ENCODE data around the gene SLC41A1.

SLC41A1 gene

GRCh38 chr1:205774198-205775014, 38.6 kb downstream of the SLC41A1 start:
- peak overlapping the region; percentile 98 for H3K4me3 ChIP-seq (ENCODE audit: control insufficient read depth, low read depth, low read length)
- no peak for TF ChIP-seq CTCF (IDR thresholded peaks at IDR 0.05; ENCODE audit: control insufficient read depth, insufficient read depth, low read depth, low read length, missing control alignments)
- no peak for DNase-seq (ENCODE audit: low read depth)

- no peak for TF ChIP-seq CTCF (IDR thresholded peaks at IDR 0.05; ENCODE audit: control insufficient read depth, insufficient read depth, low read depth, low read length, missing control alignments)
- H3K4me3 ChIP-seq (ENCODE audit: control insufficient read depth, low read depth, low read length) = no peak overlapping the region
- no peak for DNase-seq (ENCODE audit: low read depth)
Observed at GRCh38 chr1:205772607-205773032, 40.4 kb downstream of the SLC41A1 start.

GRCh38 chr1:205770618-205771017, 42.4 kb downstream of the SLC41A1 start:
- DNase-seq (ENCODE audit: low read depth) = no peak
- TF ChIP-seq CTCF (IDR thresholded peaks at IDR 0.05; ENCODE audit: control insufficient read depth, insufficient read depth, low read depth, low read length, missing control alignments) = no peak

GRCh38 chr1:205769641-205770365, 43.2 kb downstream of the SLC41A1 start:
- H3K4me3 ChIP-seq (ENCODE audit: control insufficient read depth, low read depth, low read length) = no peak overlapping the region
- TF ChIP-seq CTCF (IDR thresholded peaks at IDR 0.05; ENCODE audit: control insufficient read depth, insufficient read depth, low read depth, low read length, missing control alignments) = no peak
- DNase-seq (ENCODE audit: low read depth) = no peak

More at GRCh38 chr1:205770618-205771017, 42.4 kb downstream of the SLC41A1 start:
- H3K4me3 ChIP-seq (ENCODE audit: control insufficient read depth, low read depth, low read length) = no peak overlapping the region

GRCh38 chr1:205767248-205767647, 45.8 kb downstream of the SLC41A1 start:
- no peak for TF ChIP-seq CTCF (IDR thresholded peaks at IDR 0.05; ENCODE audit: control insufficient read depth, insufficient read depth, low read depth, low read length, missing control alignments)
- no peak for DNase-seq (ENCODE audit: low read depth)
- H3K4me3 ChIP-seq (ENCODE audit: control insufficient read depth, low read depth, low read length) = no peak overlapping the region

- DNase-seq (ENCODE audit: low read depth) = no peak
- no peak overlapping the region for H3K4me3 ChIP-seq (ENCODE audit: control insufficient read depth, low read depth, low read length)
- no peak for TF ChIP-seq CTCF (IDR thresholded peaks at IDR 0.05; ENCODE audit: control insufficient read depth, insufficient read depth, low read depth, low read length, missing control alignments)
Observed at GRCh38 chr1:205766570-205766969, 46.4 kb downstream of the SLC41A1 start.
